GM21447 (cell line): ENCODE data around the gene MSH5.

Experiments used
- ATAC-seq: cut with Tn5 transposase; IDR thresholded peaks from one replicate; pipeline ENCODE4 v1.9.1; 2021; ENCODE audit not compliant: unreplicated experiment

The MSH5 gene

DNA sequence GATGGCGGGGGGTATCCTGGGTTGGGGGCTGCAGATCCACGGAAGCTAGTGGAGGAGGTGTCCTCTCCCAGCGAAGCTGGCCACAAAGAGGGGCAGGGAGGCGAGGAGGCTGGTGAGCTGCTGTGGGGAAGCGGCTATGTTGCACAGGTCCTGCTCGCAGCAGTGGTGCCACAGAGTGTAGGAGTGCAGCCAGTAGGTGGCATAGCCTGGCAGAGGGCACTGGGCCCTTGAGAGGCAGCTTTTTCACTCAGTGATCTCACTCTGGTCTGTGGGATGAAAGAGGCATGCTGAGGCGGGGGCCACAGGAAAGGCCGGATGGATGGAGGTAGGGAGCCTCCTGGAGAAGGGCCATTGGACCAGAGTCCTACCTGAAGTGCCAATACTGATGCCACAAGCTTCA is 27.5 kb upstream of the MSH5 start:
- no peak for ATAC-seq

DNA sequence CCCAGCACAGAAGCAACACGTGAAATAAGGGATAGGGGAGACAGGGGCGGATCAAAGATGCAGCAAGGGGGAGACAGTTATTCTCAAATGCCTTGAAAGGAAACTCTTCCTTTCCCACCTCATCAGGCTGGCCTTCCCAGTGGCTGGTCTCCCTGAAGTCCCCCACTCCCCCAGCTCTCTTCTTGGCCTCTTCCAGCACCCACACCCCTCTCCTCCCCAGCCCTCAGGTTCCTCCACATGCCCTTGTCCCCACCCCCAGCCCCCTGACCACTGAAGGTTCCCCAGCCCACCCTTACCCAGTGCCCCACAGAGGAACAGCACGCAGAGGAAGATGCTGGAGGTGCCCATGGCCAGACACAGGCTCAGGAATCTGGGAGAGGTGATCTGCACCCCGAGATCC is 26.3 kb upstream of the MSH5 start:
- no peak for ATAC-seq

DNA sequence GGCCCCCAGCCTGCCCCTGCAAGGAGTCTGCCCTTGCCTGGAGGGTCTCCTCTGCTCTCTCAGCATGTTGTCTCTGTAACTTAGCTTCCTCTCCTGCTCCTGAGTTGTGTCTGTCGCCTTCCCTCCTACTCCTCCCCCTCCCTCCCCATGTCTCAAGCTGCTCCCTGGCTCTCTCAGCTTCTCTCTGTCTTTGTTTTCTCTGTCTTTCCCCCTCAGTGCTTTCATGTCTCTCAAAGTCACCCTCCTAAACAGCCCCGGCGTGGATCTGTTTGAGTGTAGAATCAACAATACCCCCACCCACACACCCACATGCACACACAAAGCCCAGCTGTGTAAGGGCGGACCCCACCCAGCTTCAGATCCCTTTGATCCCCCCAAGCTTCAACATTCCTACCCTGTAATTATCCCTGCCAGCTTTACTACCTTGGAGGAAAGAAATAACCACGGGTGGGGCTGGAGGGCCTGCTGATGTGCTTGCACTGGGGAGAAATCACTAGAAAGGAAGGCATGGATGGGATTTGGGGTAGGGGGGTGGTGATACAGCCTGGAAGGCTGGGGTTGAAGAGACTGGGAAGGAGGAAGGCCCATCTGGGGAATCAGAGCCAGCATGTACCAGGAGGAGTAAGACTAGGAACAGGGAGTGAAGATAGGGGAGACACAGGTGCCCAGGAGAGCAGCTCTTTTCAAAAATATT is 25.7 kb upstream of the MSH5 start:
- ATAC-seq = no peak

DNA sequence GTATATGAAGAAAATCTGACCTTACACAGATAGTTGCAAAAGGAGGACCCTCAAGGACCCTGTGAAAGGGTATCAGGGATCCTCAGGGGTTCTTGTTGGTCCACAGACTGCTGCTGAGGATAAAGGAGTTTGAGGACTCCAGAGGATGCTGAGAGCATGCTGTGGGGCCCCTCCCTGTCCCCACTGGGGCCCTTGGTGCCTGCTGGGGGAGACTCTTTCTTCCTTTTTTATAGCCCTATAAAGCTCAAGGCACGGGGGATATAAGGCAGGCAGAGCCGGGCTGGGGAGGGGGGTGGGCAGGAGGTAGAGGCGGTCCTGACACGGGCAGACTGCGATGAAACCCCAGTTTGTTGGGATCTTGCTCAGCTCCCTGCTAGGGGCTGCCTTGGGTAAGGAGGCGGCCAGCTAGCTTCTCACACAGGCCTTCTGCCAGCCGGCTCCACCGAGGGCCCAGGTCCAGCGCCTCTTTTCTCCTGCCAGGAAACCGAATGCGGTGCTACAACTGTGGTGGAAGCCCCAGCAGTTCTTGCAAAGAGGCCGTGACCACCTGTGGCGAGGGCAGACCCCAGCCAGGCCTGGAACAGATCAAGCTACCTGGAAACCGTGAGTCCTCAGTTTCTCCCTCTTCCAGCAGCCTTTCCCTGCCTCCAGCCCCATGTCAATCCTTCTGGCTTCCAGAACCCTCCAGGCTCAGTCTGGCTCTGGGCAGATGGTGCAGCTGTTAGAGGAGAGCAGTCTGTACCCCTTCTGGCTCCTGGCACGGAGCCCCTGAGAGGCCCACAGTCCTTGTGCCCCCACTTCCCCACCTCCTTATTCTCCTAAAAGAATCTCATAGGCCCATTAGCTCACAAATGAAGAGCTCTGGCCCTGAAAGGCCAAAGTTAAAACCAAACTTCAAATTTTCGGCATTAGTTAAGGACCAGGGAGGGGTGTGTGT is 24.5 kb upstream of the MSH5 start, which contains the start of gene LY6G6D:
TSS of gene LY6G6D (plus strand) at position 327 of the 937 bp plus-strand sequence. CDS start at position 335, 8 bp downstream.
- ATAC-seq = no peak

DNA sequence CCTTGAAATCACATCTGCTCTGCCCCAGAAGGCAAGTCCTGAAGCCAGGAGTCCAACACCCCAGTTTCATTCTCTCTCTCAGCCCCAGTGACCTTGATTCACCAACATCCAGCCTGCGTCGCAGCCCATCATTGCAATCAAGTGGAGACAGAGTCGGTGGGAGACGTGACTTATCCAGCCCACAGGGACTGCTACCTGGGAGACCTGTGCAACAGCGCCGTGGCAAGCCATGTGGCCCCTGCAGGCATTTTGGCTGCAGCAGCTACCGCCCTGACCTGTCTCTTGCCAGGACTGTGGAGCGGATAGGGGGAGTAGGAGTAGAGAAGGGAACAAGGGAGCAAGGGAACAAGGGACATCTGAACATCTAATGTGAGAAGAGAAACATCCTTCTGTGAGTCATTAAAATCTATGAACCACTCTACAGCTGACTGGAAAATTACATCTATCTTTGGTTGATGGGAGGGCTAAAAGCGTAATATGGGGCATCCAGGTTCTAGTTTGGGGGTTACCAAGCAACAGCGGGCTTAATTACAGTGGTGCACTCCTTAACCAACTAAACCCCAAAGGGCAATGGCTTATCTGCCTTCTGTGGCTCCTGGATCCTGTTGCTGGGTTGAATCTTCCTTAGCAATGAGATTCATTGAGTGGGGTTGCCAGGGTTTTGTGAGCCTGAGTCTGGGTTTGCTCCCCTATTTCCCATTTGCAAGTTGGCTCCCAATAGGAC is 22.1 kb upstream of the MSH5 start:
- ATAC-seq = no peak

DNA sequence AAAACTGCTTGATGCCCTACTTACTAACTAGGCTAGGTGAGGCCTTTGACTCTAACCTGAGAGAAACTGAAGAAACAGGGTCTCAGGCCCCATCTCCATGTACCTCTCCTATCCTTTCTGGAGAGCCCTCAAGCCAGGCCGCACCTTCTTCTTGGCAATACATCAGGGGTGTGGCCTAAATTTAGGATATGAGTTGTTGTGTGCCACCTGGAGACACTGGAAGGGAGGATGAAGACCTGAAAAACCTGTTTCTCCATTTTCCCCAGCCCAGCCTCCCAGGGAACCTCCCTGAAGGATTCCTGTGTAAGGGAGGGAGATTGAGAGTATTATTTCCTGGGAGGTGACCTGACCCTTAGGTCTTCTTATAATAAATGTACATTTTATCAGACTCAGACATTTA is 21.5 kb upstream of the MSH5 start:
- no peak for ATAC-seq

DNA sequence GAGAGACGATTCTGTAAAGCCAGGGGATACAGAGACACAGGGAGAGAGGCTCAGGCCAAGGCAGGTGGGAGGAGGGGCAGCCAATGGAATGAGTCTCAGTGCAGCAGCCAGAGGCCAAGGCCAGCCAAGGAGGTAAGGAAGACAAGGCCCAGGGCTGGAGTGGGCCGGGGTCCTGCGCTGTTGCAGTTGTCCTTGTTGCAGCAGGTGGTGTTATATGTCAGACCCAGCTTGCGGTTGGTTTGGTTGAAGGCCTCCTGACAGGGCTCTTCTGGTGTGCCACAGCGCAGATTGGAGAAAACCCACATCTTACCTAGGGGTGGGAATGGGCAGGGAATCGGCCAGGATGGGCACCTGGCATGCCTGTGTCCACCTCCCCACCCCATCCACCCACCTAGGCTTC is 20.8 kb upstream of the MSH5 start:
- no peak for ATAC-seq

DNA sequence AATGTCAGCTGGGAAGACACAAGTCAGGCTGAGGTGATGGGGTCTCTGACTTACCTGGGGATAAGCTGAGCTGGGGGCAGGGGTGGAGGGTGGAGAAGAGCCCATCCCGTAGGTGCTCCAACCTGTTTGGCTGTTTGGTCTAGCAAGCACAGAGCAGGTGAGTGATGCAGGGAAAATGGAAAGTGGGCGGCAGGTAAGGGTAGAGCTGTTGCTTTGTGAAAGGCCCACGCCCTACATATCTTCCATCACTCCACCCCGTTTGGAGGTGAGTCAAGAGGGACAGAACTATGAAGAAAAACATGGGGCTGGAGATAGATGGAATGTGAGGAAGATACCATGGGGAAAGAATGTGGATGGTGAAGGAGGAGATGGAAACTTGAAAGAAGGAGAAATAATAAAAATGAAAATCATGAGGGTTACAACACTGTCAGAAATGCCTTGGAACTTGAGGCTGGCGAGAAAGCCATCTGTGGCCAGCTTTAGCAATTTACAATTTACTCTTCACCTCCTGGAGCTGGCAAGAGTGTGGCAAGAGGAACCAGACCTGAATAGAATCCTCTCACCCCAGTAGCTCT is 19.5 kb upstream of the MSH5 start:
- ATAC-seq = no peak

DNA sequence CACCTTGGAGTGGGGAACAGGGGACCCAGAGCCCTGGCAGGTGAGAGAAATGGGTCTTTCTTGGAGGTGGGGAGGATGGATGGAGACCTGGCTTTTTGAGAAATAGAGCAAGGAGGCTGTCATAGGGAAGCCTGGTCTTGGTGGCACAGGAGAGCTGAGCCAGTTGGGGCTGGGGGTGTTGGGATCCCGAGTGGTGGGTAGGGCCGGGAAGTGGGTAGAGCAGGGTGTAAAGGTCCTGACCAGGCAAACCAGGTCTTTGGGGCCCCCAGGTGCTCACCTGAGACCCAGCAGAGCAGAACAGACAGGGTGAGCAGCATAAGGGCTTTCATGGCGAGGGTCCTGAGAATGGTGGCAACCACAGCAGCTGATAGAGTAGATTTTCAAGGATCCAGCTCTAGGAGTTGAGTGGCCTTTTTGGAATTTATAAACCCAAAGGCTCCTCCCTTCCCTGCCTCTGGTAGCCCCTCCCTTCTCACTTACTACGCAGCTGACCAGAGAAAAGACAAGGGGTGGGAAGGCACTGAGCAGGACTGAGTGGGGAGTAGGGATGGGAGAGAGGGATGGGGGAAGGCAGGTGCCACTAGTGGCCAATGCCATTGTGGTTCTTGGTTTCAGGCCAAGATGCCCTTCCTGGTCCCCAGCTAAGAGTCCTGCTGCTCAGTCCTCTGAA is 18.3 kb upstream of the MSH5 start, which contains the start of gene LY6G6C:
TSS of gene LY6G6C (minus strand) at position 396 of the 670 bp plus-strand sequence. CDS start at position 329, 67 bp downstream.
- no peak for ATAC-seq

DNA sequence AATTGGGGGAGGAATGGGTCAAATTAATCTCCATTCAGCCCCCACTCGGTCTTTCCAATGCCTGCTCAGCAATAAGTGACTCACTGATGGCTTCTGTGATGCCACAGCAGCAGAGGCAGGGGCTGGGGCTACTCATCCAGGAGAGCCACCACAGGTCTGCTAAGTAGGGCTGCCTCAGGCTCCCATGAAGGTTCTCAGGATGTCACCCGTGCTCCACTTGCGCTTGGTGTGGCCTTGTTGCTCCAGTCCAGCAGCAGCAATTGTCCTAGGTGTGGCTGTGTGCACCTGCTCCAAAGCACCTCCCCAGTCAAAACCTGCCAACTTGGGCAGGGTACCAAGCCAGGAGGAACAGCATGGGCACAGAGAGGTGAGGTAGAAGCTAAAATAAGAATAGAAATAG is 17.6 kb upstream of the MSH5 start:
- ATAC-seq = no peak

DNA sequence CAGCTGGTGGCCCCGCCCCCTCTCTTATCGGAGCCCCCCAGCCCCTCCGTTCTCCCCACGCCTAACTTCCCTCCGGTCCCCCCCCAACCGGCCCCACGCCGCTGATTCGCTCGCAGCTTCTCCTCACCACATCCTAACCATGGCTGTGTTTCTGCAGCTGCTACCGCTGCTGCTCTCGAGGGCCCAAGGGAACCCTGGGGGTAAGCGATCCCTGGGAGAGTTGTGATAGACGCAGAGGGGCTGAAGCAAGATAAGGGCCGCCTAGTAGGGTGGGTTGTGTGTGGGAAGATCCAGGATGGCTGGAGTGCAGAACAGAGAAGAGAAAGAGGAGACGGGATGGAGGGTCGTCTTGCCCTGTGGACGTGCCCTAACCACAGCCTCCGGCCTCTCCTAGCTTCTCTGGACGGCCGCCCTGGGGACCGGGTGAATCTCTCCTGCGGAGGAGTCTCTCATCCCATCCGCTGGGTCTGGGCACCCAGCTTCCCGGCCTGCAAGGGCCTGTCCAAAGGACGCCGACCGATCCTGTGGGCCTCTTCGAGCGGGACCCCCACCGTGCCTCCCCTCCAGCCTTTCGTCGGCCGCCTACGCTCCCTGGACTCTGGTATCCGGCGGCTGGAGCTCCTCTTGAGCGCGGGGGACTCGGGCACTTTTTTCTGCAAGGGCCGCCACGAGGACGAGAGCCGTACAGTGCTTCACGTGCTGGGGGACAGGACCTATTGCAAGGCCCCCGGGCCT is 16.4 kb upstream of the MSH5 start, which contains the start of gene MPIG6B:
TSS of gene MPIG6B (plus strand) at position 129 of the 735 bp plus-strand sequence. CDS start at position 140, 11 bp downstream.
- ATAC-seq = no peak

DNA sequence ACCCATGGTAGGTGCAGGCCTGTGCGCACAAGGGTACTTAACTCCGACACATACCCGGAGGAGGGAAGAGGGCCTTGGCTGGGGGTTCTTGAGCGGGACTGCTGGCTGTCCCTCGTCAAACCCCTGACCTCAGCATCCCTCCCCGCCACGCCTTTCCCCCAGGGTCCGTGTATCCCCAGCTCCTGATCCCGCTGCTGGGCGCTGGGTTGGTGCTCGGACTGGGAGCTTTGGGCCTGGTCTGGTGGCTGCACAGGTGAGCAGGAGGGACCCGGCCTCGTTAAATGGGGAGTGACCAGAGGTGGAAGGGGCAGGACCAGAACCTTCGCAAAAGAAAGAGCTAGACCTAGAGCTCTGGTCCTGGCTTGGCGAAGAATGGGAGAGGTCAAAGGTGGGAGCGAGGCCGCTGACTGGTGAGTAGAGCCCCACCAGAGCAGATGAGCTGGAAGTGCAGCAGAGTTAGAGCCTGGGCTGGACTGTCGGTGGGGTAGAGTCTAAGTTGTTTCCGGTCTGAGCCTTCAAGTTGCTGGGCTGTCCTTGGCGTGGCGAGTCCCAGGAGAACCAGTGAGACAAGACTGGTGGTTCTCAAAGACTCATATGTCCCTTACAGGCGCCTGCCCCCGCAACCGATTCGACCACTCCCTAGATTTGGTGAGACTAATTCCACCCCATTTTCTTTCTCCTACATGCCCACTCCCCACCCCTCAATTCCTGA is 15.7 kb upstream of the MSH5 start:
- no peak for ATAC-seq

DNA sequence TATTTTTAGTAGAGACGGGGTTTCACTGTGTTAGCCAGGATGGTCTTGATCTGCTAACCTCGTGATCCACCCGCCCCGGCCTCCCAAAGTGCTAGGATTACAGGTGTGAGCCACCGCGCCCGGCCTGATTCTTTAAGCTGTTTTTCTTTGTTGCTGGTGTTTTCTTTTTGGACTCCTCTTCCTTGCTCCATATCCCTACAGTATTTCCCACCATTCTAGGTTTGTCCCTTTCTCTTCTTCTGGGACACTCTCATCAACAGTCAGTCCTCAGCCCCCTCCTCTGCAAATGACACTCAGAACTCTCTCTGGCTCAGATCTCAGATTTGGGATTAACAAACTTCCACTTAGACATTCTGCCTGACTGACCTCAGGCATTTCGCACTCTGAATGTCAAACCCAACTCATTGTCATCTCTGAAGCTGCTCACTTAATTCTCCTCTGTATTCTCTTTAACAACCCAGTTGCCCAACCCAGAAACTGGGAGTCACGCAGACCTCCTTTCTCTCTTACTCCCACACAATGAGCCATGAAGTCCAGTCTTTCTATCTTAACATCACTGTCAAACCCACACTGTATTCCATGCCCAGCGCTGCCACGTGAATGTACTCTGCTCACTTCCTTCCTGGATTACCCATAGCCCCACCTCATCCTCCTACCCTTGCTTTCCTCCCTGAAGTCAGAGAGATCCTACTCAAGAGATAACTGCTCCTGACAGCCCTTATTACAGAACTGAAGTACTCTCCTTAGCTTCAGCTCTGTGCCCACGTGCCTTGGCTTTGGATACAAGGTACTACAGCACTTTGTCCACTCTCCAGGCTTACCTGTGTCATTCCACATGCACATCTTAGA is 14.1 kb upstream of the MSH5 start:
- no peak for ATAC-seq

DNA sequence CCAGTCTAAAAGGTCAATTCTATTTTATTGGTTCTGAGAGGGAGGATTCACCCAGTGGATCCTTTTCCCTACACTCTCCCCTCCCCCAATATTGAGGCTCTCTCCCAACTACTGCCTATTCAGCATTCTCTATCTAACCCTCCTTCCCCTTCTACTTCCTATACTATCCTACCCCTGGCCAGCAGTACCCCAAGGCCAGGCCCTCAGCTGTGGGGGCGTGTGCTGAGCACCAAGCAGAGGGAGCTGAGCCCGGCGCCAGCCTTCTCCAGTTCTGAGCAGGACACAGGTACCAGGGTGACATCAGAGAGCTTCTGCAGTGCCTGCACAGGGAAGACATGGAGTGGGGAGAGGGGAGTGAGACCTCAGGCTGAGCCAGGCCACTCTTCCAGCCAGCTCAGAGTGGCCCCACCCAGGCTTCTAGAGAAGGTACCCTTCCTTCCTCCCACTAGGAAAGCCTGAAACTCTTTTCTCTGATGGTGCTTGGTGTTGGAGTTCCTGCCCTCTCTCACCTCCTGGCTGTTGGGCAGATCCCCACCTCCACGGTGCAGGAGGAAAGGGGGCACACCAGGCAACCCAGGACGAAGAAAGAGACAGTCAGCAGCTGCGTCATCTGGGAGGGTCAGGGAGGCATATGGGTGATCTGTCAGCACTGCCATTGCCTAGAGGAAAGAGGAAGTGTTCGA is 12.6 kb upstream of the MSH5 start:
- peak; percentile 48 for ATAC-seq

DNA sequence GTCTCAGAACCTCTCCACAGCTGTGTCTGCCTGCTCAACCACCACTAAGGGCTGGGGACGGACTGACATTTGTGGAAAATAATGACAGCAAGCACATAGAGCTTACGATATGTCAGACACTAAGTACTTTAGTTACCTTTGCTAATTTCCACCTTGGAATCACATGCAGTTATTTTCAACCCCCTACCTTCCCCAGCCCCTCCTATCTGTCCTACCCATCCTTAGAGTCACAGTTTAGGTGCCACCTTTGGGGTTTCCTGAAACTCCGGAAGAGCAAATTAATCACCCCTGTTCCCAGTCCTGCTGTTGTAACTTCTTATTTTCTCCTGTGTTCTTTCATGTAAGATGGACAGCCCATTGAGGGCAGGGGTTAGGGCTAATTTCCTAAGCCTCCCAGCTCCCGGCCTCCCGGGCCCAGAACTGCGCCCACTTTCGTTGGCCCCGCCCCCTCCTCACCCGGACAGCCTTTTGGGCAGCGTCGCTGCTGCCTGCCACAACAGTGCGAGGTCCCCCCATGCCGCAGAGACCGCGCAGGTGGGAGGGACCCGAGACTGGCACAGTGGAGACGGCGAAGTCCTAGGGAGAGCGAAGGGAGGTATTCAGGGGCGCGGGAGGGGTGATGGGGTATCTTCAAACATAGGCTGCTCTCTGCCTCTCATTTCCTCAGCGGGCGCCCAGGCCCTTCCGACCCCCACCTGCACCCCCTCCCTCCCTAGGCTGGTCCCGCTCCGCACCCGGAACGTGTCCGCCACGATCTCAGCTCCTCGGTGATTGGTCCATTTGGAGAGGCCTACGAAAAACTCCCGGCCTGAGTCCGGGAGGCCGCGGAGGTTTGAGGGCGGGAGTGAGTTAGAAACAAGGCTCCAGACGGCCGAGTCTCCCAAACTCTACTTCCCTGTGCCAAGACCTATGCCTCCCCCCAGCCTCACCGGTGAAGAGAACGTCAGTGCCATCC is 11.8 kb upstream of the MSH5 start:
- ATAC-seq = no peak

DNA sequence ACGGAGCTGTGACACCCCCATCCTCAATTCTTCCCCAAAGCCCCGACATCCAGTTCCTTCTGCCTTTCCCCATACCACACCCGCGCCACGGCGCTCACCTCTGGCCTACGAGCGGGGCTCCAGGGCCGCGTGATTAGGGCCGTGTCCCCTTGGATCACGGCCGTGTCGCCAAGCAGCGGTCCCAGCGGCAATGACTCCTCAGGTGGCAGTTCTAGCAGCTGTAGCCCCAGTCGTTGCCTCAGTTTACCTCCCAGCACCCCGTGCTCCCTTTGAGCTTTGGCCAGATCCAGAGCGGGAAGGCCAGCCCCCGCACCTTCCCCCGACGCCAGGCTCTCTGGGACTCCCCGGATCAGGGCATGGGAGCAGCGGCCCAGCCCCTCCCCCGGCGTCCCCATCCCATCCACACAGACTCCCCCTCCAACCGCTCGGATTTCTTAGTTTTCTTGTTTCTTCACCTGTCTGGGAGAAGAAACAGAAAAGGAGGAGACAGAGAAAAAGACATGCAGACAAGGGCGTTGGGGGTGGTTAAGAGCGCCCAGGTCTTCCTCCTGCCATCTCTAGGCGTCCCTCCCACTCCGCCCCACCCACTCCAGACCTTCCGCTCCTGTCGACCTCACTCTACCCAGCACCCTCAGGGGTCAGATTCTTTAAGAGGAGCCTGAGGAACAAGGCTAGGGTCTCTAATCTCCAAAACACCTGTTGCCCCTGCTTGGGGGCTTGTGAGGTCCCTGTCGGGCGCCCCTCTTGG is 10.9 kb upstream of the MSH5 start, which contains the start of gene DDAH2:
TSS of gene DDAH2 (minus strand) at position 533 of the 748 bp plus-strand sequence. CDS start at position 395, 138 bp downstream.
- ATAC-seq = no peak
